ENCODE data around the gene FCHSD2. TPM values are rescaled to one million over a fixed set of nuclear protein-coding genes. Genes with fewer than 3 reads are reported as not detected.

Gene FCHSD2
- total and polyA plus RNA-seq, 2 donors (not counting 3 experiments of a cell fraction or from before 2014, with no cell fraction given), result 20.8 to 56.9 TPM

DNA sequence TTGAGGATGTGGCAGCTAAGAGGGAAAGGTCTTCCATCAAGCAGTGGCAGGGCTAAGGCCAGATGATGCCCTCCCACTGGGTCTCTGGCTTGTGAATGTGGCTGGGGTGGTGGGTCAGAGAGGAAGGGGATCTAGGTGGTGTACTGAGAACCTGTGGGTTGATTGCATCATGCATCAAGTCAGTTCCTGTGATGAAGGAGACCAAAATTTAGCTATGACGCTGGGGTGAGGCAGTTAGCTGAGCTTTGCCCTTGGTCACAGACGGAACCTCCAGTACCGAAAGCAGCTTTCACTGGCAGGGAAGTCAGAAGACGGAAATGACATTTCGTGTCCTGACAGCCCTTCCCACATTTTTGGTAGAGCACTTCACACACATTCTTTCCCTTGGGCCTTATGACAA, 307.2 kb downstream of the FCHSD2 start:
- no peaks in the 10 kb centered on the region for H3K9me3 ChIP-seq (replicated peaks; ENCODE audit: control insufficient read depth, insufficient read depth, low read length)
- peaks cover 5 to 6% of the 10 kb centered on the region in 2 experiments for H3K36me3 ChIP-seq (ENCODE audit: control insufficient read depth in 2 of 2, extremely low read depth in 1 of 2, insufficient read depth in 2 of 2, low read length in 2 of 2)
- H3K27me3 ChIP-seq (ENCODE audit: control insufficient read depth in 2 of 2, insufficient read depth in 2 of 2, low read length in 2 of 2), result no peaks in the 10 kb centered on the region
- dilution Hi-C loops (cut with MboI; ENCODE audit: extremely low pct_ligation_motif_present, low sequenced_read_pairs), result no loop called here
- intact Hi-C loops (cut with micrococcal nuclease), result loop anchor here (5.0 kb wide), 1 partner anchor 87 kb away; no protein-coding TSS in a partner anchor
- no peaks in the 10 kb centered on the region for H3K9me1 ChIP-seq (replicated peaks; ENCODE audit: control insufficient read depth, extremely low read depth, insufficient read depth, low read length)
- no peak overlapping the region for H3K4me2 ChIP-seq (ENCODE audit: insufficient read depth, low read length)
- DNase-seq (ENCODE audit: low read depth, low spot score), result no peak
- no peak for TF ChIP-seq MYC (IDR thresholded peaks at IDR 0.05; ENCODE audit: low read depth, low read length)
- no peak for TF ChIP-seq POLR2A (IDR thresholded peaks at IDR 0.05; ENCODE audit: low read depth, low read length)
- TF ChIP-seq FOS (IDR thresholded peaks at IDR 0.05; ENCODE audit: borderline replicate concordance, insufficient read depth, low read length), result no peak
- no peak for TF ChIP-seq JUN (IDR thresholded peaks at IDR 0.05; ENCODE audit: borderline replicate concordance, insufficient read depth, insufficient read length, low read depth)
- TF ChIP-seq EZH2 (IDR thresholded peaks at IDR 0.05; ENCODE audit: borderline replicate concordance, low read depth, low read length, severe bottlenecking), result no peak
- TF ChIP-seq, protein P1, sequence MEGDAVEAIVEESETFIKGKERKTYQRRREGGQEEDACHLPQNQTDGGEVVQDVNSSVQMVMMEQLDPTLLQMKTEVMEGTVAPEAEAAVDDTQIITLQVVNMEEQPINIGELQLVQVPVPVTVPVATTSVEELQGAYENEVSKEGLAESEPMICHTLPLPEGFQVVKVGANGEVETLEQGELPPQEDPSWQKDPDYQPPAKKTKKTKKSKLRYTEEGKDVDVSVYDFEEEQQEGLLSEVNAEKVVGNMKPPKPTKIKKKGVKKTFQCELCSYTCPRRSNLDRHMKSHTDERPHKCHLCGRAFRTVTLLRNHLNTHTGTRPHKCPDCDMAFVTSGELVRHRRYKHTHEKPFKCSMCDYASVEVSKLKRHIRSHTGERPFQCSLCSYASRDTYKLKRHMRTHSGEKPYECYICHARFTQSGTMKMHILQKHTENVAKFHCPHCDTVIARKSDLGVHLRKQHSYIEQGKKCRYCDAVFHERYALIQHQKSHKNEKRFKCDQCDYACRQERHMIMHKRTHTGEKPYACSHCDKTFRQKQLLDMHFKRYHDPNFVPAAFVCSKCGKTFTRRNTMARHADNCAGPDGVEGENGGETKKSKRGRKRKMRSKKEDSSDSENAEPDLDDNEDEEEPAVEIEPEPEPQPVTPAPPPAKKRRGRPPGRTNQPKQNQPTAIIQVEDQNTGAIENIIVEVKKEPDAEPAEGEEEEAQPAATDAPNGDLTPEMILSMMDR (IDR thresholded peaks at IDR 0.05; ENCODE audit: extremely low read depth in 1 of 2, insufficient read depth in 1 of 2, low read depth in 1 of 2, low read length in 2 of 2), result no peak
- TF ChIP-seq, protein P2, sequence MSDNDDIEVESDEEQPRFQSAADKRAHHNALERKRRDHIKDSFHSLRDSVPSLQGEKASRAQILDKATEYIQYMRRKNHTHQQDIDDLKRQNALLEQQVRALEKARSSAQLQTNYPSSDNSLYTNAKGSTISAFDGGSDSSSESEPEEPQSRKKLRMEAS (IDR thresholded peaks at IDR 0.05; ENCODE audit: insufficient read depth, insufficient read length), result no peak
- no peak for TF ChIP-seq GATA2 (IDR thresholded peaks at IDR 0.05; ENCODE audit: insufficient read depth, insufficient read length, low read depth, low read length)
- no peak for TF ChIP-seq POLR2AphosphoS5 (IDR thresholded peaks at IDR 0.05; ENCODE audit: insufficient read depth, low read depth, low read length)
- no peak overlapping the region for H2AFZ ChIP-seq (ENCODE audit: low read depth, low read length)
- H3K9ac ChIP-seq (replicated peaks; ENCODE audit: extremely low read depth, insufficient read depth, low read length), result no peak overlapping the region
- no peak overlapping the region for H3K27ac ChIP-seq (ENCODE audit: insufficient read depth, low read depth, low read length)
- ChIA-PET POLR2A (no interaction called here), CTCF (interaction anchor here (2.0 to 5.1 kb wide), 3 partner anchors 308 to 455 kb away, joined by 6 to 36 read pairs (median 15); partner anchors contain the start of gene FCHSD2)
- H4K20me1 ChIP-seq (replicated peaks; ENCODE audit: control insufficient read depth, extremely low read depth, insufficient read depth, low read length), result no peaks in the 10 kb centered on the region
- FAIRE-seq, result no peak
- no TSS peak for BruUV-seq (replicated peaks)
- no peak overlapping the region for H3K4me3 ChIP-seq (replicated peaks in 1 of 3; ENCODE audit: insufficient read depth in 1 of 3, low read depth in 1 of 3, low read length in 3 of 3)
- no peaks in the 10 kb centered on the region for H3K79me2 ChIP-seq (ENCODE audit: control insufficient read depth, insufficient read depth, low read length)
- peaks cover 11% of the 10 kb centered on the region for H3K4me1 ChIP-seq (ENCODE audit: control insufficient read depth, extremely low read depth, insufficient read depth, low read length)

Measured in endothelial cell of umbilical vein (primary cell).